Adrenal gland (tissue), 12 donors: Measurements from ENCODE around the gene CLEC2L. TPM values are rescaled to one million over a fixed set of nuclear protein-coding genes. Genes with fewer than 3 reads are reported as not detected.

ENCODE experiments used
- DNase-seq, 7 donors: peaks; one replicate each; pipeline ENCODE4 v3.0.0-alpha.2; 2019 to 2020
- H3K27ac ChIP-seq, 5 donors: fragments of 200-600 bp; sonication (generic) in 4 of 5; 1 replicate in 3 of 5; 2 replicates in 2 of 5; pipeline versions ENCODE4 v1.5.1 to v1.8.0; 2016 to 2020; ENCODE audit warnings: mild to moderate bottlenecking in 1 of 5
- H3K27me3 ChIP-seq: fragments of 200-600 bp; 2 replicates; pipeline ENCODE4 v1.8.0; 2021
- H3K36me3 ChIP-seq, 2 donors: fragments of 200-600 bp; replicated peaks in 1 of 2; 1 replicate in 1 of 2; 2 replicates in 1 of 2; pipeline versions ENCODE4 v1.5.1 to v1.8.0; 2018 to 2022
- H3K4me1 ChIP-seq, 2 donors: fragments of 200-600 bp; replicated peaks in 1 of 2; 1 replicate in 1 of 2; 2 replicates in 1 of 2; pipeline versions ENCODE4 v1.5.1 to v1.8.0; 2018 to 2021
- H3K4me3 ChIP-seq, 4 donors: fragments of 200-600 bp; sonication (generic) in 3 of 4; one replicate each; pipeline ENCODE4 v1.5.1; 2016 to 2018
- H3K9me3 ChIP-seq, 3 donors: fragments of 200-600 bp; sonication (generic) in 1 of 3; replicated peaks in 1 of 3; 1 replicate in 2 of 3; 2 replicates in 1 of 3; pipeline versions ENCODE4 v1.5.1 to v1.8.0; 2016 to 2021
- CTCF ChIP-seq, 6 experiments: fragments of 450-650 bp in 4 of 6; fragments of 200-600 bp in 2 of 6; sonication (generic) in 1 of 6; IDR thresholded peaks; 1 replicate in 5 of 6; 2 replicates in 1 of 6; pipeline versions ENCODE4 v1.5.1 to v1.8.0; 2016 to 2021; ENCODE audit warnings: antibody characterized with exemption in 6 of 6, mild to moderate bottlenecking in 2 of 6, moderate library complexity in 1 of 6
- POLR2A ChIP-seq, 2 donors: fragments of 450-650 bp; IDR thresholded peaks; one replicate each; pipeline ENCODE4 v1.6.1; 2017; ENCODE audit warnings: antibody characterized with exemption in 2 of 2, mild to moderate bottlenecking in 2 of 2, moderate library complexity in 1 of 2
- WGBS, 4 donors: extraction: QIAGEN DNeasy Blood & Tissue Kit in 2 of 4; methylation state at CpG; one replicate each; pipeline versions ENCODE4 v1.1.5 to v1.1.7; 2013 to 2017; 5-methylcytosine and 5-hydroxymethylcytosine counted together
- intact Hi-C, 2 donors: fragments of 100-400 bp; cut with DNase I; formaldehyde crosslinking; loops; one replicate each; pipeline versions ENCODE4 v1.14.1 to v1.15.0; 2022 to 2023
- polyA plus RNA-seq, 3 donors: library from polyadenylated mRNA; stranded (reverse); fragments of 200-250 nt in 2 of 3; fragments of 350-450 nt in 1 of 3; fragmentation: Illumina TruSeq in 1 of 3; extraction: RNeasy Lipid Tissue Mini Kit (QIAGEN cat#74804) in 1 of 3; gene quantifications; one replicate each; pipeline ENCODE4 v1.2.3, GENCODE V29; 2013 to 2014
- total RNA-seq, 9 donors: library from RNA; depleted of rRNA in 4 of 9; stranded (reverse); fragments of >200 nt in 4 of 9; fragments of 120-200 nt in 1 of 9; fragmentation: NEBNext Ultra II Directional in 1 of 9; extraction: Animal tissue kit (Norgen Biotek cat#: 25700) in 1 of 9; gene quantifications; one replicate each; pipeline versions ENCODE4 v1.1.0 to v1.2.4, GENCODE V29; 2013 to 2023
- donor health status: healthy with polysubstance abuse.
- donor health status: Bipolar disorder and iron deficiency.
- donor health status: DM: yes; HTN: yes; CAD: no.
- donor health status: DM: no; HTN: no; CAD: no.
- donor health status: DM: no; HTN: no; CAD: no.
- donor health status: DM: yes; HTN: yes; CAD: no.

Gene CLEC2L
- total and polyA plus RNA-seq, 12 donors, result 0.06 to 0.18 TPM; not detected in 10

GRCh38 chr7:139538881-139539635 lies 15.6 kb downstream of the CLEC2L start:
- H3K9me3 ChIP-seq, result no peaks in the 10 kb centered on the region
- no peak for TF ChIP-seq CTCF (IDR thresholded peaks at IDR 0.05)
- TF ChIP-seq POLR2A (IDR thresholded peaks at IDR 0.05), result no peak
- H3K27me3 ChIP-seq, result no peaks in the 10 kb centered on the region
- no peaks in the 10 kb centered on the region for H3K36me3 ChIP-seq
- no peak overlapping the region for H3K27ac ChIP-seq
- no peak overlapping the region for H3K4me3 ChIP-seq
- intact Hi-C loops, result no loop called here
- 67 to 83% (median 78%) methylated on average over 7 to 8 of the region's 8 CpGs for WGBS, 4 donors
- no peaks in the 10 kb centered on the region for H3K4me1 ChIP-seq
- no peak for DNase-seq

GRCh38 chr7:139540203-139540602 lies 16.7 kb downstream of the CLEC2L start:
- no peaks in the 10 kb centered on the region for H3K4me1 ChIP-seq
- H3K36me3 ChIP-seq, result no peaks in the 10 kb centered on the region
- no peaks in the 10 kb centered on the region for H3K27me3 ChIP-seq
- TF ChIP-seq CTCF (IDR thresholded peaks at IDR 0.05) (no peak), POLR2A (IDR thresholded peaks at IDR 0.05) (no peak)
- no peak for DNase-seq
- no peaks in the 10 kb centered on the region for H3K9me3 ChIP-seq
- no peak overlapping the region for H3K4me3 ChIP-seq
- WGBS, 4 donors, result 50 to 63% (median 60%) methylated on average over 9 to 12 of the region's 12 CpGs
- no peak overlapping the region for H3K27ac ChIP-seq
- intact Hi-C loops, result no loop called here

- TF ChIP-seq CTCF (IDR thresholded peaks at IDR 0.05) (no peak), POLR2A (IDR thresholded peaks at IDR 0.05) (no peak)
- no peak overlapping the region for H3K4me3 ChIP-seq
- H3K9me3 ChIP-seq, result no peaks in the 10 kb centered on the region
- no peaks in the 10 kb centered on the region for H3K27me3 ChIP-seq
- H3K36me3 ChIP-seq, result no peaks in the 10 kb centered on the region
- H3K27ac ChIP-seq, result no peak overlapping the region
- DNase-seq, result no peak
- no peaks in the 10 kb centered on the region for H3K4me1 ChIP-seq
- 63 to 86% (median 75%) methylated on average over 4 to 21 of the region's 21 CpGs for WGBS, 4 donors
- intact Hi-C loops, result no loop called here
These were observed 18.3 kb downstream of the CLEC2L start for GRCh38 chr7:139541600-139542307.

- no peak for DNase-seq
- TF ChIP-seq POLR2A (IDR thresholded peaks at IDR 0.05) (no peak), CTCF (IDR thresholded peaks at IDR 0.05) (no peak)
- Histone ChIP-seq H3K27me3 (no peaks in the 10 kb centered on the region), H3K4me3 (no peak overlapping the region), H3K9me3 (no peaks in the 10 kb centered on the region), H3K4me1 (no peaks in the 10 kb centered on the region), H3K36me3 (no peaks in the 10 kb centered on the region), H3K27ac (no peak overlapping the region)
- intact Hi-C loops, result no loop called here
- WGBS, 4 donors, result 89 to 91% (median 90%) methylated on average over 27 to 28 of the region's 28 CpGs
These were observed 19.0 kb downstream of the CLEC2L start for GRCh38 chr7:139542308-139543151.
